RWPE1 (cell line): ENCODE data around the gene C1R.

Experiments used
- CTCF ChIA-PET: fragments of 350-600 bp; sonication (Branson Sonifier 250); formaldehyde crosslinking; extraction: SDS; loops from one replicate; lab custom pipeline; 2021; lab: Yijun Ruan, JAX
- POLR2A ChIA-PET: fragments of 400-600 bp; formaldehyde crosslinking; extraction: SDS; loops from one replicate; lab custom pipeline; 2020; ENCODE audit warnings: antibody characterized with exemption; ENCODE audit not compliant: low non-redundant PET; lab: Yijun Ruan, JAX
- DNase-seq: peaks from one replicate; pipeline ENCODE4 v3.0.0; 2012; ENCODE audit warnings: low spot score
- H3K27ac ChIP-seq: fragments of 450-650 bp; 2 replicates; pipeline ENCODE4 v1.5.1; 2017
- CTCF ChIP-seq: fragments of 450-650 bp; conservative IDR thresholded peaks from 2 replicates; pipeline ENCODE4 v1.5.1; 2017; ENCODE audit warnings: low read depth, mild to moderate bottlenecking

The C1R gene

DNA sequence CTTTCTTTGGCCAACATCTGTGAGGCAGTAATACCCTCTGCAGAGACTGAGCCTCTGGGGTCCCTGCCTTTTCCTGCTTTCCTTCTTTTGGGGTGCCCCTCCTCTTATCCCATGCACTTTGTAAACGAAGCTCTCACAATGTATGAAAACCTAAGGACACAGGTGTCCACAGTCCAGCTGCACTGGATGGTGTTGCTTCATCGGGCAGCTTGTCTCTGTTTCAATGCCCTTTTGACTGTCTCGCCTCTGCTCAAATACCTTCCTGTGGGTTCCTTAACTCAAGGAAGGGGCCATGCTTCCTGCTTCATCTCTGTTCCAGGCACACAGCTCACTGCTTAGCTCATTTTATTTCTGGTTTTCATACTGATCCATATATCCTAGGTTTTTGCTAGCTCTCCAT is 10.3 kb upstream of the C1R start:
- TF ChIP-seq CTCF, result no peak
- POLR2A ChIA-PET, result no interaction called here
- no peak for DNase-seq
- CTCF ChIA-PET, result no interaction called here
- no peak overlapping the region for H3K27ac ChIP-seq

GRCh38 chr12:7101694-7102131 is 9.5 kb upstream of the C1R start:
- CTCF ChIA-PET, result no interaction called here
- POLR2A ChIA-PET, result no interaction called here
- H3K27ac ChIP-seq, result no peak overlapping the region
- no peak for TF ChIP-seq CTCF
- DNase-seq, result no peak

- DNase-seq, result no peak
- no peak for TF ChIP-seq CTCF
- ChIA-PET CTCF (interaction anchor here (0.6 kb wide), 1 partner anchor 16 kb away, joined by 4 read pairs; no protein-coding TSS in a partner anchor), POLR2A (no interaction called here)
- no peak overlapping the region for H3K27ac ChIP-seq
These were observed 8.9 kb upstream of the C1R start for GRCh38 chr12:7101047-7101693.

DNA sequence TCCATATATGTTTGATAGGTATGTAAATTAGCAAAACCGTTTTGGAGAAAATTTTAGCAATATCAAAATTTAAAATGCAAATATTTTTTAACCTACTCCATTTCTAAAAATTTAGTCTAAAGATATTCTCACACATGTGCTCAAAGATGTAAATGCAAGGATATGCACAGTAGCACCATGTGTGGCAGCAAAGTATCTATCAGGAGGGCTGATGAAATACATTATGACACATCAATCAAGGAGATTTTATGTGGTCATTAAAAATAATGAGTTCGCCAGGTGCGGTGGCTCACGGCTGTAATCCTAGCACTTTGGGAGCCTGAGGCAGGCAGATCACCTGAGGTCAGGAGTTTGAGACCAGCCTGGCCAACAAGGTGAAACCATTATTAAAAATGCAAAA is 8.0 kb upstream of the C1R start:
- no peak for DNase-seq
- ChIA-PET POLR2A (no interaction called here), CTCF (interaction anchor here (0.6 to 1.0 kb wide), 2 partner anchors 17 to 139 kb away, joined by 3 to 4 read pairs; no protein-coding TSS in a partner anchor)
- no peak for TF ChIP-seq CTCF
- H3K27ac ChIP-seq, result no peak overlapping the region

DNA sequence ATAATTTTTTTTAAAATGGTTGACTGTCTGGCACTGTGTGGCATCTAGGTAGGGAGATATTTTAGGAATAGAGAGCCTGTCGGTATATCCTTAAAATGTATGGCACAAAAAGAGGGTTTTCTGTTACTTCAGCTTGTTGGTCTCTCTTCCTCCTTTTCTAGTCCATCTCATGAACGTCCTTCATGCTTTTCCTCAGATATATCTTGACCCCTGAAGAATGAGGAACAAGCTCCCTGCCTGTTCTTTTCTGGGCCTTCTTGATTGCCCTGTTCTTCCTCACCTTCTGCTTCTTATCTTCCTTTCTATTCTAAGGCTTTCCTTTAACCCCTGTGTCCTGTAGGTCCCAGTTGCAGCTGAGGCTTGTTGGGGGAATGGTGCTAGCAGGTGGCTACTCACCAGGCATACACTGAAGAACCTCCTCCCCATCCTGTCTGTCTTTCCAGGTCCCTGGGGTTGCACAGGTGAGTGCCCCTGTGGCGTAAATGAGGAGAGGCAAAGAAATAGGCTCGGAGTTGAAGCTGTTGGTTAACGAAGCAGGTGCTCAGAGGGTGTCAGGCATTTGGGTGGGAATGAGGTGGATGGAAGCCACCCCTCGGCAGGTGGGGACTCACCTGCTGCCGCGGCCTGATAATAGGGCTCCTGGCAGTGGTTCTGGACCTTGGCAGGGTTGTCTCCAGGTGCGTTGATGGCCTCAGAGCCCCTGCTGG is 7.2 kb upstream of the C1R start:
- no peak for DNase-seq
- H3K27ac ChIP-seq, result no peak overlapping the region
- TF ChIP-seq CTCF, result no peak
- ChIA-PET CTCF (interaction anchor here (0.5 to 1.0 kb wide), 2 partner anchors 81 to 139 kb away, joined by 3 to 5 read pairs; no protein-coding TSS in a partner anchor), POLR2A (interaction anchor here (0.6 to 0.7 kb wide), 2 partner anchors 9 to 20 kb away, joined by 3 to 4 read pairs; no protein-coding TSS in a partner anchor)

GRCh38 chr12:7096979-7097378 is 4.7 kb upstream of the C1R start:
- no peak for DNase-seq
- ChIA-PET POLR2A (interaction anchor here (0.7 kb wide), 1 partner anchor 56 kb away, joined by 6 read pairs; no protein-coding TSS in a partner anchor), CTCF (no interaction called here)
- no peak for TF ChIP-seq CTCF
- no peak overlapping the region for H3K27ac ChIP-seq
